B cell (primary cell): Measurements from ENCODE around the gene CFAP157.

Experiments
- EZH2 ChIP-seq: IDR thresholded peaks from 2 replicates; pipeline ENCODE4 v1.6.1; 2012; ENCODE audit warnings: borderline replicate concordance, low read depth, mild to moderate bottlenecking, moderate library complexity, low read length; ENCODE audit not compliant: insufficient read depth, poor library complexity, severe bottlenecking
- TF ChIP-seq, protein P1 (sequence below): fragments of 200-600 bp; IDR thresholded peaks from one replicate; pipeline ENCODE4 v1.8.0; 2022; ENCODE audit warnings: antibody characterized with exemption, mild to moderate bottlenecking

DNA sequence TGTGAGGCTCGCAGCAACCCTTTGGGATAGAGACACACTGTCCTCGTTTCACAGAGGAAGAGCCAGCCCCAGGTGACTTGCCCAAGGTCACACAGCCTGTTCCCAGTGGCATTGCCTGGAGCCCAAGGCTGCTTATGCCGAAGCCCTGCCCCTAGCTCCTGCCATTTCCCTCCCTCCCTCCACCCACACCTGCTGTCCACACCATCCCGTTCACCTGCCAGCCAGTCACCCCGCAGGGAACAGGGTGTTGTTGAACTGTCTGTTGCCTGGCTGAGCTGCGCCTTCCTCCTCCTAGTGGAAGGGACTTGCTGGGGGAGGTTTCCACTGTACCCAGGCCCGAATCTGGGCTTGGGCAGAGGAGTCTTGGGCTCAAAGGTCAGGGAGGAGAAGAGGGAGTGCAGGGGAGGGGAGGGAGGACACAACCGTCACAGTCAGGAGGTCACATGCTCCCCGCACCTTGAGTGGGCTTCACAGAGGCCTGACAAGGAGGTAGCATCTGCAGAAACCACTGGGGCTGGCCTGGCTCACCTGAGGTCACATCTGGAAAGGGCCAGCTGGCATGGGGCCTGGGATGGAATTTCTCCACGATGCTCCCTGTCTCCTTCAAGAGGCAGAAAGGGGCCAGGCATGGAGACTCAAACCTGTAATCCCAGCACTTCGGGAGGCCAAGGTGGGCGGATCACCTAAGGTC, 15.4 kb downstream of the CFAP157 start:
- TF ChIP-seq, protein P1, sequence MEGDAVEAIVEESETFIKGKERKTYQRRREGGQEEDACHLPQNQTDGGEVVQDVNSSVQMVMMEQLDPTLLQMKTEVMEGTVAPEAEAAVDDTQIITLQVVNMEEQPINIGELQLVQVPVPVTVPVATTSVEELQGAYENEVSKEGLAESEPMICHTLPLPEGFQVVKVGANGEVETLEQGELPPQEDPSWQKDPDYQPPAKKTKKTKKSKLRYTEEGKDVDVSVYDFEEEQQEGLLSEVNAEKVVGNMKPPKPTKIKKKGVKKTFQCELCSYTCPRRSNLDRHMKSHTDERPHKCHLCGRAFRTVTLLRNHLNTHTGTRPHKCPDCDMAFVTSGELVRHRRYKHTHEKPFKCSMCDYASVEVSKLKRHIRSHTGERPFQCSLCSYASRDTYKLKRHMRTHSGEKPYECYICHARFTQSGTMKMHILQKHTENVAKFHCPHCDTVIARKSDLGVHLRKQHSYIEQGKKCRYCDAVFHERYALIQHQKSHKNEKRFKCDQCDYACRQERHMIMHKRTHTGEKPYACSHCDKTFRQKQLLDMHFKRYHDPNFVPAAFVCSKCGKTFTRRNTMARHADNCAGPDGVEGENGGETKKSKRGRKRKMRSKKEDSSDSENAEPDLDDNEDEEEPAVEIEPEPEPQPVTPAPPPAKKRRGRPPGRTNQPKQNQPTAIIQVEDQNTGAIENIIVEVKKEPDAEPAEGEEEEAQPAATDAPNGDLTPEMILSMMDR: no peak
- no peak for TF ChIP-seq EZH2
